Endothelial cell of hepatic sinusoid (primary cell): ENCODE data around the gene C2CD4D.
"Not testable (repeated sequence)": the region's sequence is repeated elsewhere in the genome, so short reads cannot be mapped to it uniquely, and the experiment has no call there.

Experiments
- in situ Hi-C: cut with HindIII; loops from 2 replicates; pipeline ENCODE4 v1.10.0; 2017; ENCODE audit warnings: low sequenced_read_pairs

Gene C2CD4D

GRCh38 chr1:151858886-151859665 lies 19.5 kb upstream of the C2CD4D start:
- in situ Hi-C loops: no loop called here

GRCh38 chr1:151858030-151858746 lies 18.6 kb upstream of the C2CD4D start:
- in situ Hi-C loops: no loop called here

- in situ Hi-C loops: no loop called here
Measured at GRCh38 chr1:151855933-151856332, 16.3 kb upstream of the C2CD4D start.

GRCh38 chr1:151855516-151855915 lies 15.9 kb upstream of the C2CD4D start:
- in situ Hi-C loops: not testable (repeated sequence)

GRCh38 chr1:151854658-151855057 lies 15.0 kb upstream of the C2CD4D start:
- in situ Hi-C loops: no loop called here

- in situ Hi-C loops: no loop called here
Measured at GRCh38 chr1:151853411-151853943, 13.9 kb upstream of the C2CD4D start, which contains the start of gene THEM5. TSS of gene THEM5 (minus strand) at chr1:151853712. CDS start at chr1:151853565, 147 bp downstream.

GRCh38 chr1:151852733-151853132 lies 13.1 kb upstream of the C2CD4D start:
- in situ Hi-C loops: no loop called here

- in situ Hi-C loops: no loop called here
Measured at GRCh38 chr1:151851886-151852285, 12.3 kb upstream of the C2CD4D start.

GRCh38 chr1:151849871-151850270 lies 10.3 kb upstream of the C2CD4D start:
- in situ Hi-C loops: no loop called here

GRCh38 chr1:151849126-151849525 lies 9.5 kb upstream of the C2CD4D start:
- in situ Hi-C loops: no loop called here

GRCh38 chr1:151847867-151848596 lies 8.4 kb upstream of the C2CD4D start:
- in situ Hi-C loops: no loop called here

GRCh38 chr1:151846686-151847237 lies 7.1 kb upstream of the C2CD4D start:
- in situ Hi-C loops: no loop called here

GRCh38 chr1:151846062-151846568 lies 6.5 kb upstream of the C2CD4D start:
- in situ Hi-C loops: no loop called here

GRCh38 chr1:151843398-151843797 lies 3.8 kb upstream of the C2CD4D start:
- in situ Hi-C loops: no loop called here

GRCh38 chr1:151841141-151841540 lies 1.5 kb upstream of the C2CD4D start:
- in situ Hi-C loops: no loop called here

- in situ Hi-C loops: no loop called here
Measured at GRCh38 chr1:151840421-151840820, 801 bp upstream of the C2CD4D start.

- in situ Hi-C loops: loop anchor here (5.0 kb wide), 1 partner anchor 97 kb away; no protein-coding TSS in a partner anchor
Measured at GRCh38 chr1:151839082-151839412, 573 bp downstream of the C2CD4D start.

- in situ Hi-C loops: loop anchor here (5.0 kb wide), 1 partner anchor 96 kb away; no protein-coding TSS in a partner anchor
Measured at GRCh38 chr1:151838222-151839081, 1.2 kb downstream of the C2CD4D start.

- in situ Hi-C loops: loop anchor here (5.0 kb wide), 1 partner anchor 96 kb away; no protein-coding TSS in a partner anchor
Measured at GRCh38 chr1:151837884-151838221, 1.8 kb downstream of the C2CD4D start.

GRCh38 chr1:151837197-151837596 lies 2.4 kb downstream of the C2CD4D start:
- in situ Hi-C loops: loop anchor here (5.0 kb wide), 1 partner anchor 95 kb away; no protein-coding TSS in a partner anchor
